Occipital lobe (tissue), 2 donors: ENCODE measurements around the gene NDUFAF3. TPM values are rescaled to one million over a fixed set of nuclear protein-coding genes. Genes with fewer than 3 reads are reported as not detected.

Experiments used
- DNase-seq: peaks from one replicate; lab custom pipeline; 2025; lab: John Stamatoyannopoulos, UW
- total RNA-seq: library from RNA; depleted of rRNA; stranded (reverse); fragments of >200 nt; gene quantifications from one replicate; pipeline ENCODE4 v1.2.3, GENCODE V29; 2014

NDUFAF3 gene, protein sequence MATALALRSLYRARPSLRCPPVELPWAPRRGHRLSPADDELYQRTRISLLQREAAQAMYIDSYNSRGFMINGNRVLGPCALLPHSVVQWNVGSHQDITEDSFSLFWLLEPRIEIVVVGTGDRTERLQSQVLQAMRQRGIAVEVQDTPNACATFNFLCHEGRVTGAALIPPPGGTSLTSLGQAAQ
- total RNA-seq = 33.4 TPM

DNA sequence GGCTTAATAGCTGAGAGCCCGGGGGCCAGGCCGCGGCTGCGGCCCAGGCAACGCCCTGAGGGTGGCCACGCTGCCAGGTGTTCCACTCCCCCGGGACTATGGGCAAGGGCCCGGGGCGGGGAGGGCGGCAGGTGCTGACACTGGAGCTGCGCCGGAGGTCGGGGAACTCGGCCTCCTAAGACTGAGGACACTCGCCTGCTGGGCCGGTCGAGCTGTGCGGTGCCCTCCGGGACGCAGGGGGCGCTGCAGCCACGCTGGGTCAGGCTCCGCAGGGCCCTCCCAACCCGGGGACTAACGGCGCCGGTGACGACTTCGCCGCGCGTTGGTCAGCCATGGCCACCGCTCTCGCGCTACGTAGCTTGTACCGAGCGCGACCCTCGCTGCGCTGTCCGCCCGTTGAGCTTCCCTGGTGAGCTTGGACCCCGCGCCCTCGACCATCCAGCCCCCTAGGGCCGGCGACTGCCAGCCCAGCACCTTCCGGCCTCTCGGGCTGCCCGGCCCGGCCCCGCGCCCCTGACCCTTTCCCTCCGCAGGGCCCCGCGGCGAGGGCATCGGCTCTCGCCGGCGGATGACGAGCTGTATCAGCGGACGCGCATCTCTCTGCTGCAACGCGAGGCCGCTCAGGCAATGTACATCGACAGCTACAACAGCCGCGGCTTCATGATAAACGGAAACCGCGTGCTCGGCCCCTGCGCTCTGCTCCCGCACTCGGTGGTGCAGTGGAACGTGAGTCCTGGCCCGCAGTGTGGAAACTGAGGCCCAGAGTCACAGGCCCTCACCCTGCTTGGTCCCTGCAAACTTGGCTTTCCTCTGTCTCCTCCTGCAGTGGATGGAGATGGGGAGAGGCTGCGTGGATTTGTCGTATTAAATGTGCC is at the start of gene NDUFAF3:
Gene NDUFAF3 (plus strand): TSS at position 309 of the 875 bp plus-strand sequence. CDS start 24 bp downstream, at position 333.
- peak; percentile 81 for DNase-seq

DNA sequence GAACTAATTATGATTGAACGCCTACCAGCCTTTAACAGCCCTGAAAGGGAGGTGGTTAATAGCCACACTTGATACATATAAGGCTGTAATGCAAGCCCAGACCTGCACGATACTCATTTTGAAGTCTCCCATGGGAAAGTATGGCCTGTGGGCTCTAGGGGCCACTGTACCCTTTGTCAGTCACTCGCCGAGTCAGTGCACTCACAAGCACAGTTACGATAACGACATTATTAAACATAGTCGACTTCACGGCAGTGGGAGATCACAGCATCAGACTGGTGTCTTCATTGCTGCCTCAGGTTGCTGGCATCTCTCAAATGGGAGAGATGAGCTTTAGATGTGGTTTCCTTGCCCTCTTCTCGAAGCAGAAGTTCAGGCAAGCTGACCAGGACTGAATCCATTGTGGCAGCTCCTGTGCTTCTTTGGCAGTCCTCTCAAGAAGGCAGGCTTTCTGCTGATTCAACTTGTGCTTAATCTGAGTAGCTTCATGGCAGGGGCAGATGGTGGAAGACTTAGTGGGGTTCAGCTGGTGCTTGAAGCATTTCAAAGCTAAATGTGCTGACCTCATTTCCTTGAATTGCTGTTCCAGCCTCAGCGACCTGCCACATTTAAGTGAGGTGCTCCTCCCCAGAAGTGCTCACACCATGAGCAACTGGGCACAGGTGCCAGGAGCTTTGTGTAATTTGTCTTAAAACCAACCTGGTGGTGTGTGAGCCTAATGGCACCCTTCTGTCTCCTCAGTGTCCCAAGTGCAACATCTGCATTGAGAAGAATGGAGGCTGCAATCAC is 47.7 kb upstream of the NDUFAF3 start:
- DNase-seq = no peak

DNA sequence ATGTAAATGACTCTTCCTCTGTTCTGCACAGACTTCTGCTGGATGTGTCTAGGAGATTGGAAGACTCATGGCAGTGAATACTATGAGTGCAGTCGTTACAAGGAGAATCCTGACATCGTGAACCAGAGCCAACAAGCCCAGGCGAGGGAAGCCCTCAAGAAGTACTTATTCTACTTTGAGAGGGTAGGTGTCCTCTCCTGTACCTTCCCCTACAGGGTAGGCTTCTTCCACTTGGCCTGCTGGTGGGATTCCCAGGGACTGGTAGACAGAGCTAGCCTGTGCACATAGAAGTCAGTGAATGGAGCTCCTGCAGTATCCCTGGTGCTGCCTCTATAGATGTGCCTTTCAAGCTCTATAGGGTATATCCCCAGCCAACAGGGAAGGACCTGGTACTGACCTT is 42.5 kb upstream of the NDUFAF3 start:
- no peak for DNase-seq

DNA sequence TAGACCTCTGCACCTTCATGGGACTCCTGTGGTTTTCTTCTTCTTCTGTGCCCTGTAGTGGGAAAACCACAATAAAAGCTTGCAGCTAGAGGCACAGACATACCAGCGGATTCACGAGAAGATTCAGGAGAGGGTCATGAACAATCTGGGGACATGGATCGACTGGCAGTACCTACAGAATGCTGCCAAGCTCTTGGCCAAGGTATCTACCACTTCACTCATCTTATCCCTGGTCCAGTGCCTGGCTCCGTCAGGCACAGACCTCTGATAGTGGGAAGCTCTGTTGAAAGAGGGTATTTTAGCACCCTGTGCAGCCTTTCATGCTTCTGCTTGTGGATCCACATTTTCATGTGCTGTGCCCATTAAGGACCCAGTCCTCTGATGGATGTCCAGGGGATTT is 41.6 kb upstream of the NDUFAF3 start:
- DNase-seq = no peak

DNA sequence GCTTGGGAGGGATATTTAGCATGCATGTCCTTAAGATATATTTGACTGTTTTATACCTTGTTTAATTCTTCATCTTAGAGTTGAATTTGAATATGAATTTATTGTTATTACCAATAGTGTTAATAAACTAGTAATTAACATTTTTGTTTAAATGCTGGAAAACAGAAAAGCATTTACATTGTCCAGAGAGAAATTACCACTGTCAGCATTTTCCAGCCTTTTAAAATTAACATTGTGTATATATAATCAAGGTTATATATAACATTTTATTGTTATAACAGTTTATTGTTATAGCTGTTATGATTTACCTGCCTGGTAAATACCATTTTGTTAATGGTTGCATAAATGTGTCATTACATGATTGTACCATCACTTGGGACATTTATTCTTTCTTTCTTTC is 39.9 kb upstream of the NDUFAF3 start:
- no peak for DNase-seq

DNA sequence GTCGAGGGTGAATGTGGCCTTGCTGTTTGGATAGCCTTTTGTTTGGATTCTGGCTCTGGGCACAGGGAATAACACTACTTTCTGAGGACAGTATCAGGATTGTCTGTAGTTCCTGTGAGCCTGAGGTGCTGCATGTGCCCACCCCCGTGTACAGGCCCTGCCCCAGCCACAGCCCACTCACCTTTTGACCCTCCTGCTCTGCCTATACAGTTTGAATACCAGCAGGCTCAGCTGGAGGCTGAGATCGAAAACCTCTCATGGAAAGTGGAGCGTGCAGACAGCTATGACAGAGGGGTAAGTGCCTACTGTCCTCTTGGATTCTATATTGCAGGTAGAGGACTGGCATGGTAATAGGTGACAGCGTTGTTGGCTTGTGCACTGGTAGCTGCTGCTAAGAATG is 39.2 kb upstream of the NDUFAF3 start:
- DNase-seq = no peak

DNA sequence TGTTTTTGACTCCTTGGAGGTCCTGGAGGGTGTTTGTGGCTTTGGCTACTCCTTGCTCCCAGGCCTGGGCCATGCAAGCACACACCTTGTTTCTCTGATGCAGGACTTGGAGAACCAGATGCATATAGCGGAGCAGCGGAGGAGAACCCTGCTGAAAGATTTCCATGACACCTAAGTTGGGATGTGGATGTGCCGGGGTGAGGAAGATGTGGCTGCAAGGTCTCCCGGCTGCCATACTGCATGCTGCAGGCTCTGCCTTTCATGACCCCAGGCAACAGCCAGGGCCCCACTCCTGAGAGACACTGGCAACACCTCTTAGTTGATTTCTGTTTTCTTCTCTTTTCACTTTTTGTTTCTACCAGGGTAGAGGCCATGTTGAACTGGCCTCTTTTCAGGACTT is 38.8 kb upstream of the NDUFAF3 start:
- DNase-seq = no peak

DNA sequence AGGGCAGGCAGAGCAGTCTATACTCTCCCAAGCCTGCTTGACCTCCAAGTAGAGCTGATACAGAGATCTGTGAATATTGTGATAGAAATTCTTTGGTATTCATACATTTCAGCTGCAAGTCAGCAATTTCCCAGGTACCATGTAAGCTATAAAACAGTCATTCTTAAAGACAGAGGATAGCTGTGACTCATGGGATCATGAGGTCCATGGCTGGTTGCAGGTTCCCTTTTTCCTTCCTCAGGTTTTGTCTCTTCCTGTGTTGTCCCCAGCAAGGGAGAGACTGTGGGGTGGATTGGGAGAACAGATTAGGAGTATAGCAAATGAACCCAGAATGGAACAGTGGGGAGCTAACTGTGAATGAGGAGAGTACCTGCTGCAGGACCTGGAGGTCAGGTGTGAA is 37.3 kb upstream of the NDUFAF3 start:
- DNase-seq = no peak

DNA sequence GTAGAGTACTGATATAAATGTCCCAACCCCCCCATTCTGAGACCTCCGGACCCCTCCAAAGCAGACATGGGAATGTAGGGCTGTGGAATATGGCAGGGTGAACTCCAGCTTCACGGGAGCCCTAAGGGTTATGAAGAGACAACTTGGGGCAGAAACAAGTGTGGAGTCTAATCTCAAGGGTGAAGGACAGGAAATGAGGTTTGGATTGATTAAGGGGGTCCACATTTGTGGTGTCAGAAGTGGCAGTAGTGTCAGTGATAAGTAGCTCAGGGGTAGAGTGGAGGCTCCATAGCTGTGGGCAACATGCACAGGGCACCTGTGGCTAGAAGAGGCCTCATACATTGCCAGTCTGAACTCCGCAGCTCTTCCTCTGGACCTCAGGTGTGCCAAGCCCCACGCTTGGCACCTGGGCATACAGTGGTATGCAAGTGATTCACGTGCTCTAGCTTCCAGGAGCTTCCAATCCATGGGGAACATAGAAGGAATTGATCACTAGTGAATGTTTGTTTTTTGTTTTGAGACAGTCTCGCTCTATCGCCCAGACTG is 36.0 kb upstream of the NDUFAF3 start:
- DNase-seq = no peak

DNA sequence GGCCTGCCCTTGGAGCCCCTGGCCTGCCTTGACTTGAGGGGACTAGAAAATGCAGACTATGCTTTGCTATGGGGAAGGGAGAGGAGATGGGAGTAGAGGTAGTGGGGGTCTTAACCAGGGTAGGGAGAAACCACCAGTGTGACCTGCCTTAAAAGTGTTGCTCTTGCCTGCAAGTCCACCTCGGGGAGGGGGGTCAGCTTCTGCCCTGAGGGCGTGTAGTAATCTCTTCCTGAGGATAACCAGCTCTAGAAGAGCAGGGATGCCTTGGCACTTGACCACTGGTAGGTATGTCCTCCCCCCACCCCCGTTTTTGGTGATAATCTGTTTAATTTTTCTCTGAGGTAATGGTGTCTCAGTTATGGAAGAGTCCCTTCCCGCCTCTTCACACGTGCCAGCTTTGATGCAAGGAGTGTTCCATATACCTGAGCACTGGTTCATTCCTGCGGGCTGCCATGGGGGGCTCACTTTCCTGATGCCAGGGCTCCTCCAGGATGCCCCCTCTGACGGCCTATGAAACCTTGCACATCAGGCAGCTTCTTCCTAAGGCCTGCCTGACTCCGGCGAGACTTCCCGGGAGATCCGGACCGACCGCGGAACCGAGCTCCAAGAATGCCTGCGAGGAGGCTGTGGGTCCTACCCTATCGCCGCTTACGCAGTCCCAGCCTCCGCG is 32.7 kb upstream of the NDUFAF3 start:
- DNase-seq = no peak

DNA sequence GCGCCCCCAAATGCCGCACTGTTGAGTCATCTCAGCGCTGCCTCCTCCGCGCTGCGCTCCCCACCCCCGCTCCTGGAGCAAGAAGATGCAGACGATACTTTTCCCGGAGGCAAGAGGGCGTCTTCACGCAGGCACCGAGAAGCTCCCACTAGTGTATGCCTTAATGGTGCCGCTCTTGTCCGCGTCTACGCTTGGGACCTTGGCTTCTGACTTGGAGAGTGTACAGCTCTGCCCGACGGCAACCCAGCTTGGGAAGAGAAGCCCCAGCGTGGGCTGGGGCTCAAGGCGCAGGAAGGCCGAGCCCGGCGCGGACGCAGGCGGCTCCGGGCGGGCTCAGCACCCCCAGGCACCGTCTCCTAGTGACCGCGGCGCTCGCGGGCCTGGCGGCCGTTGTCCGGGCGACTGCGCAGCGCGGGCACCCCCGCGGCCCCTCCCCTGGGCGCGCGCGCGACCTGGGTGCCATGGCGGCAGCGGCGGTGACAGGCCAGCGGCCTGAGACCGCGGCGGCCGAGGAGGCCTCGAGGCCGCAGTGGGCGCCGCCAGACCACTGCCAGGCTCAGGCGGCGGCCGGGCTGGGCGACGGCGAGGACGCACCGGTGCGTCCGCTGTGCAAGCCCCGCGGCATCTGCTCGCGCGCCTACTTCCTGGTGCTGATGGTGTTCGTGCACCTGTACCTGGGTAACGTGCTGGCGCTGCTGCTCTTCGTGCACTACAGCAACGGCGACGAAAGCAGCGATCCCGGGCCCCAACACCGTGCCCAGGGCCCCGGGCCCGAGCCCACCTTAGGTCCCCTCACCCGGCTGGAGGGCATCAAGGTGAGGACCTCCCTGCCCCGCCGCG is 31.9 kb upstream of the NDUFAF3 start, which contains the start of gene P4HTM:
Gene P4HTM (plus strand): TSS at position 446 of the 840 bp plus-strand sequence. CDS start 16 bp downstream, at position 462.
- peak; percentile 91 for DNase-seq

DNA sequence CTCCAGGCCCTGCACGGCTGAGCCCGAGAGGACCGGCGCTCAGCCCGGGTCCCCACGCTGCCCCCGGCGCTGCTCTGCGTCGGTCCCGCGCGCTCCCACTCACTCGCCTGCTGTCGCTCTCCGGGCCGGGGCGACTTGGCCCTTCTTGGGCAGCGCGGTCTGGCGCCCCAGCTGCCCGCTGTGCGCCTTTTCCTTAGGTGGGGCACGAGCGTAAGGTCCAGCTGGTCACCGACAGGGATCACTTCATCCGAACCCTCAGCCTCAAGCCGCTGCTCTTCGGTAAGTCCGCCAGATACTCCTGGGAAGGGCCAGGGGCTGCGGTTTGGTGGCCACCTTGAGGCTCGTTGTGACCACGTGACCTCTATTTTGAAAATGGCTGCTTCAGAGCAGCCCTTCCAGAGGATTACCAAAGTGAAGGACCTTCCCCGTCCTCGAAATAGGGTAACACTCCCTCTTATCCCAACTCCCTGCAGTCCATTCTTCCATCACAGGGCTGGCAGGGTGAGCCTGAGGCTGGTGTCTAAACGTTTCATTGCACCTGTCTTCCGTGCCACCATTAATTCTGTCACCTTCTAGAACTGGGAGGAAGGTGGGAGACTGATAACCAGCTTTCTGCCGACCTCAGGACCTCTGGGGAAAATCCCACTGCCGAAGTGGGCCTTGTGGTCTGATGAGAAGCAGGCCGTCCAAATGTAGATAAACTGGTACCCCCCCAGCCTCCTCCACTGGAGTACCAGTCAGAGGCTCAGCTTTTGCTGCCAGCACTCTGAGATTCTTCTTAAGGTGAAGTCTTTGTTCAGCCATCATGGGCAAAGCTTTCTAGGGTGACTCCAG is 31.1 kb upstream of the NDUFAF3 start:
- no peak for DNase-seq

DNA sequence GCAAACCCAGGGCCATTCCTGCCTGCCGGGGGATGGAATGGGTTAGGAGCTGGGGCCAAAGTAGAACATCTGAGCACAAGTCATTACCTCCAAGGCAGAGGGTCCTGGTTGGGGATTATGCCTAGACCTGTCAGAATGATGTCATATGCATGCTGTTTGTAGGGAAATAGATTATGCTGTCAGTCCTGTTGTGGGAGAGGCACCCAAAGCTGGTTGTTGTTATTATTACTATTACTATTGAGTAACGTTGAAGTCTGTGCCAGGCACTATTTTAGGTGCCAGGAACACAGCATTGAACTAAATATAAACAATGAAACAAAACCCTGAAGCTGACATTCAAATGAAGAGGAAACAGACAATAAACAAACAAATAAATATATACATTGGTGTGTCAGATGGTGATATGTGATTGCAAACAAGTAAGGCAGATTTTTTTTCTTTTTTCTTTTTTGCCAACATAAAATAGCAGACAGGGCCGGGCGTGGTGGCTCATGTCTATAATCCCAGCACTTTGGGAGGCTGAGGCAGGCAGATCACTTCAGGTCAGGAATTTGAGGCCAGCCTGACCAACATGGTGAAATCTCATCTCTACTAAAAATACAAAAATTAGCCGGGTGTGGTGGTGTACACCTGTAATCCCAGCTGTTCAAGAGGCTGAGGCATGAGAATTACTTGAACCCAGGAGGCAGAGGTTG is 29.9 kb upstream of the NDUFAF3 start:
- DNase-seq = no peak

DNA sequence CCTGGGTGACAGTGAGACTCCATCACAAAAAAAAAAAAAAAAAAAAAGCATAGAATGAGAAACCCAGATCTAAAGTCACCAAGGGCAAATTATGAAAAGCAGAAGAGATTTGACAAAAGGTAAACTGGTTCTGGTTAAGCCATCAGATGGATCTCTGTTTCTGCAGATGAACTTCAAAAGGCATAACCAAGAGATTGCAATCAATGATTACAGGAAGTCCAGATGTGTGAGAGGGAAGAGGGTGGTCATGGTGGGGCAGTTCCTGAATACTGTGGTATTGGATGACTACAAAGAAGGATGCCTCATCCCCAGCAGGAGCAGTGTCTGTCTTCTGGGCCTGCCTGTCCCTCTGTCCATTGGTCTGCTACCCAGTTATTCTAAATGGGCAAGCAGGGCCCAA is 28.1 kb upstream of the NDUFAF3 start:
- no peak for DNase-seq

DNA sequence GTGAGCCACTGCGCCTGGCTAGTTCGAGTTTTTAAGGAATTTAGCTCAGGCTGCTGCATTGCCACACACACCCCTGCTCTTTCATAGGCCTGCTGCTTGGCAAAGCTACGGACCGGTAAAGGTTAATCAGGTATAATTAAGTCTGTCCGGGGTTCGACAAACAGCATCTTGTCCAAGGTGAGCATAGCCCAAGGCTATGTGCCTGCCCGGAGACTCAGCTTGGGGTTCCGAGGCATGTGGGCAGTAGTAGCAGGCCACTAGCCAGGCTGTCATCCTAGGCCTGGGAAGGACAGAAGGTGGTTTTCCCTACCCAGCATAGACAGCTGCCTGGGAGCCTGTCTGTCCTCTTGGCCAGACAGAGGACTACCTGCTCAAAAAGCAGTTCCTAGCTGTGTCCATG is 25.3 kb upstream of the NDUFAF3 start:
- DNase-seq = no peak

DNA sequence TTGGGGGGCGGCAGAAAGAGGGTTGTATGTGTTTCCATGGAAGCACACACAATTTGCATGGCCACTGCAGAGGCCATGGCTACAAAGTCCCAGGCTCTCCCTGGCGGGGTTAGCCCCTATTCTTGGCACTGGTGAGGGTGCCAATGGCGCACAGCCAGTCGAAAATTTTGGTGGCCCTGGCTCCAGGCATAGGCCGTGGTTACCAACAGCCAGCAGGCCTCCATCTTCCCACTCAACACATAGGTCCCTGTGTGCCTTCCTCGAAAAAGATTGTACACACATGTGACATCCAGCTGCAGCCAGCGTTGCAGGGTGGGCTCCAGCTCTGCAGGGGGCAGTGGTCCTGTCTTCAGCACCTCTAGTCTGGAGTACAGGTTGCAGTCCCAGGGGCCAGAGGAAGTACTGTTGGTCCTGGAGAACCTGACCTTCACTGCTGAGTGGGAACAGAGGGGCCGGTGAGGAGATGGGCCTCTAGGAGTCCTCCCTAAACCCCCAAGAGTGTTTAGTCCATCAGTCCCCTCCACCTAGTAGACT is 24.8 kb upstream of the NDUFAF3 start:
- DNase-seq = no peak

DNA sequence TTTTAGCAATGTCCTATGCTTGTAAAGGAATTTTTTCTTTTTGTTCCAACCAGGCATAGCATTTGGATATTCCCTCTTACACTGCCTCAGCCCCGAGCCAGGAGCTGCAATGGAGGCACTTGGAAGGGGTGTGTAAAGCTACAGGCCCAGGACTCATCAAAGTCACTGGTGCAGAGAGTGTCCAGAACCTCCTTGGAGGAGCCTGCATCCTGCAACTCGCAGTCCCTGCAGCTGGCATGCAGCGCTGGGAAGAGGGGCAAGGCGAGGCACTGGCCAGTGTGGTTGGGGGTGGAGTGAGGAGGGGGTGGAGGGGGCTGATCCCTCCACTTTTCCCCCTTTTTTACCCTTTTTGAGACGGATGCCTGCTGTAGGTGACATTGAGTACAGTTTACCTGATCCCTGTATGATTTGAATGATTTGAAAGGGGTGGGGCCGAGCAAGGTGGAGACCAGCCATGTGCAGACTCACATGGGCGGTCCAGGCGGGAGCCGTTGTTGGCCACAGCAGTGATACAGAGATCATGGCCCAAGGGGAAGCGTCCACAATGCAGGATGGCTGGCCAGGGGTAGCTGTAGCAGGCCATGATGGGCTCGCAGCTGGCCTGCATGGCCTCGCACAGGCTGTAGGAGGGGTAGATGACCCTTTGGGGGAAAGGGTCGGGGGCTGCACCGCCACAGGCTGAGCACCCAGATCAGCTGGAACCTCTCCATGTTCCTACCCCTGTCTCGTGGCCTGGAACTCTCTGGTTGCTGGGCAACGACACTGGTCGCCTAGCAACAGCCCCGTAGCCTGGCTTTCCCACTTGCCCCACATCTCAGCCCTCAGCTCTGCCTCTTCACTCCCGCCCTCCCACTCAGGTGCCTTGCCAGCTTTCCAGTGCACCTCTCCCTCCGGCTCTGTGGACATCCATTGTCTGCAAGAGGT is 23.9 kb upstream of the NDUFAF3 start:
- peak; percentile 29 for DNase-seq
